ENCODE results near the gene HYAL2. TPM values are rescaled to one million over a fixed set of nuclear protein-coding genes. Genes with fewer than 3 reads are reported as not detected.

HYAL2 gene
- total and polyA plus RNA-seq, 2 of the 8 experiments (the other 6 are each of a cell fraction or from before 2014, with no cell fraction given), result 51.9 to 176 TPM

GRCh38 chr3:50275996-50276761 is 46.4 kb downstream of the HYAL2 start (continued):
- TF ChIP-seq RFX5 (IDR thresholded peaks at IDR 0.05; ENCODE audit: borderline replicate concordance, low read depth, low read length) (no peak), CEBPB (IDR thresholded peaks at IDR 0.05; ENCODE audit: low read depth, low read length) (peak; percentile 67), SUZ12 (IDR thresholded peaks at IDR 0.05; ENCODE audit: low read length) (no peak), PHF8 (conservative IDR thresholded peaks at IDR 0.05; ENCODE audit: low read depth, low read length) (no peak; the same call in 1 of the 2 replicates), RBBP5 (IDR thresholded peaks at IDR 0.05; ENCODE audit: borderline replicate concordance, low read depth, low read length) (peak; percentile 63; the same call in 1 of the 2 replicates), CHD2 (IDR thresholded peaks at IDR 0.05; ENCODE audit: low read length) (no peak), CBX5 (IDR thresholded peaks at IDR 0.05; ENCODE audit: low read depth, low read length) (no peak), MAX (IDR thresholded peaks at IDR 0.05) (peak; percentile 99), BACH1 (IDR thresholded peaks at IDR 0.05; ENCODE audit: low read length) (no peak), EGR1 (IDR thresholded peaks at IDR 0.05; ENCODE audit: borderline replicate concordance, low read depth, low read length) (no peak), BCL11A (IDR thresholded peaks at IDR 0.05; ENCODE audit: low read depth in 2 of 2, low read length in 2 of 2) (no peak), RNF2 (IDR thresholded peaks at IDR 0.05; ENCODE audit: borderline replicate concordance, low read depth, low read length, missing control alignments, poor library complexity, severe bottlenecking) (no peak), GTF2F1 (IDR thresholded peaks at IDR 0.05; ENCODE audit: borderline replicate concordance, low read depth, low read length) (no peak), JUN (IDR thresholded peaks at IDR 0.05; ENCODE audit: low read depth, low read length) (no peak), EP300 (IDR thresholded peaks at IDR 0.05; ENCODE audit: borderline replicate concordance in 1 of 2, low read depth in 2 of 2, low read length in 2 of 2) (no peak), ZNF274 (IDR thresholded peaks at IDR 0.05; ENCODE audit: borderline replicate concordance, extremely low read depth, low read length) (no peak), NANOG (IDR thresholded peaks at IDR 0.05; ENCODE audit: insufficient read depth, low read depth, low read length, poor library complexity, severe bottlenecking) (no peak), SIN3A (conservative IDR thresholded peaks at IDR 0.05 in 1 of 2, IDR thresholded peaks at IDR 0.05 in 1 of 2; ENCODE audit: low read depth in 1 of 2, low read length in 2 of 2) (peak in 1 of 2 experiments; percentile 47; a peak in 1 of 4 replicates), NRF1 (IDR thresholded peaks at IDR 0.05; ENCODE audit: low read depth, low read length) (peak; percentile 3; the same call in 1 of the 2 replicates)
- TF ChIP-seq, protein P1, sequence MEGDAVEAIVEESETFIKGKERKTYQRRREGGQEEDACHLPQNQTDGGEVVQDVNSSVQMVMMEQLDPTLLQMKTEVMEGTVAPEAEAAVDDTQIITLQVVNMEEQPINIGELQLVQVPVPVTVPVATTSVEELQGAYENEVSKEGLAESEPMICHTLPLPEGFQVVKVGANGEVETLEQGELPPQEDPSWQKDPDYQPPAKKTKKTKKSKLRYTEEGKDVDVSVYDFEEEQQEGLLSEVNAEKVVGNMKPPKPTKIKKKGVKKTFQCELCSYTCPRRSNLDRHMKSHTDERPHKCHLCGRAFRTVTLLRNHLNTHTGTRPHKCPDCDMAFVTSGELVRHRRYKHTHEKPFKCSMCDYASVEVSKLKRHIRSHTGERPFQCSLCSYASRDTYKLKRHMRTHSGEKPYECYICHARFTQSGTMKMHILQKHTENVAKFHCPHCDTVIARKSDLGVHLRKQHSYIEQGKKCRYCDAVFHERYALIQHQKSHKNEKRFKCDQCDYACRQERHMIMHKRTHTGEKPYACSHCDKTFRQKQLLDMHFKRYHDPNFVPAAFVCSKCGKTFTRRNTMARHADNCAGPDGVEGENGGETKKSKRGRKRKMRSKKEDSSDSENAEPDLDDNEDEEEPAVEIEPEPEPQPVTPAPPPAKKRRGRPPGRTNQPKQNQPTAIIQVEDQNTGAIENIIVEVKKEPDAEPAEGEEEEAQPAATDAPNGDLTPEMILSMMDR (IDR thresholded peaks at IDR 0.05; ENCODE audit: control extremely low read depth in 1 of 3, insufficient read depth in 1 of 3, low read depth in 1 of 3, low read length in 3 of 3), result peak in 1 of 3 experiments; percentile 15; a peak in 1 of 4 replicates
